HG03342 (cell line): ENCODE data around the gene FNDC7.
"Not testable (repeated sequence)": the region's sequence is repeated elsewhere in the genome, so short reads cannot be mapped to it uniquely, and the experiment has no call there.

Source experiments
- ATAC-seq: cut with Tn5 transposase; IDR thresholded peaks from one replicate; pipeline ENCODE4 v1.9.1; 2021; ENCODE audit warnings: mild to moderate bottlenecking, moderate library complexity; ENCODE audit not compliant: unreplicated experiment

The FNDC7 gene

GRCh38 chr1:108699375-108700332 is 13.1 kb upstream of the FNDC7 start:
- ATAC-seq, result no peak

GRCh38 chr1:108701176-108701849 is 11.4 kb upstream of the FNDC7 start:
- ATAC-seq, result no peak

GRCh38 chr1:108702109-108702508 is 10.6 kb upstream of the FNDC7 start:
- ATAC-seq, result not testable (repeated sequence)

GRCh38 chr1:108703939-108704338 is 8.8 kb upstream of the FNDC7 start:
- ATAC-seq, result no peak

GRCh38 chr1:108704496-108704895 is 8.2 kb upstream of the FNDC7 start:
- no peak for ATAC-seq

- no peak for ATAC-seq
Measured at GRCh38 chr1:108706643-108707042, 6.1 kb upstream of the FNDC7 start.

GRCh38 chr1:108708691-108709660 is 3.7 kb upstream of the FNDC7 start:
- ATAC-seq, result no peak

- ATAC-seq, result no peak
Measured at GRCh38 chr1:108715932-108716331, 3.2 kb downstream of the FNDC7 start.

- no peak for ATAC-seq
Measured at GRCh38 chr1:108716437-108717230, 3.9 kb downstream of the FNDC7 start.

- no peak for ATAC-seq
Measured at GRCh38 chr1:108717774-108718316, 5.1 kb downstream of the FNDC7 start.

GRCh38 chr1:108718927-108719655 is 6.4 kb downstream of the FNDC7 start:
- ATAC-seq, result no peak

GRCh38 chr1:108719656-108720435 is 7.1 kb downstream of the FNDC7 start:
- ATAC-seq, result no peak

- ATAC-seq, result no peak
Measured at GRCh38 chr1:108722292-108722691, 9.6 kb downstream of the FNDC7 start.

- no peak for ATAC-seq
Measured at GRCh38 chr1:108725906-108726305, 13.2 kb downstream of the FNDC7 start.

- no peak for ATAC-seq
Measured at GRCh38 chr1:108728327-108728923, 15.7 kb downstream of the FNDC7 start.

GRCh38 chr1:108729481-108729880 is 16.8 kb downstream of the FNDC7 start:
- ATAC-seq, result no peak

GRCh38 chr1:108732398-108732797 is 19.7 kb downstream of the FNDC7 start:
- ATAC-seq, result no peak
